T-helper 17 cell (primary cell): Measurements from ENCODE around the gene GSTA4. TPM values are rescaled to one million over a fixed set of nuclear protein-coding genes. Genes with fewer than 3 reads are reported as not detected.
"Not testable (repeated sequence)": the region's sequence is repeated elsewhere in the genome, so short reads cannot be mapped to it uniquely, and the experiment has no call there.

Experiments used
- ATAC-seq: fragments of 150-1000 bp; cut with Tn5 transposase; 2 replicates; pipeline ENCODE4 v1.10.0; 2021; ENCODE audit warnings: mild to moderate bottlenecking, moderate library complexity
- DNase-seq, 3 donors: peaks; one replicate each; pipeline versions ENCODE4 v3.0.0 to v3.0.0-alpha.2; 2020 to 2021
- H3K9me3 ChIP-seq: one replicate; pipeline ENCODE4 v1.7.0; 2013; ENCODE audit warnings: low read length, mild to moderate bottlenecking; ENCODE audit not compliant: control insufficient read depth, poor library complexity, severe bottlenecking
- H3K27ac Mint-ChIP-seq: one replicate; pipeline ENCODE4 v1.8.0; 2022; ENCODE audit warnings: mild to moderate bottlenecking, moderate library complexity, mixed read lengths
- H3K27me3 Mint-ChIP-seq: one replicate; pipeline ENCODE4 v1.8.0; 2022; ENCODE audit warnings: mixed read lengths
- H3K36me3 Mint-ChIP-seq: one replicate; pipeline ENCODE4 v1.8.0; 2022; ENCODE audit warnings: low read depth, mixed read lengths
- H3K4me1 Mint-ChIP-seq: one replicate; pipeline ENCODE4 v1.8.0; 2022; ENCODE audit warnings: mild to moderate bottlenecking, mixed read lengths
- H3K4me3 Mint-ChIP-seq: one replicate; pipeline ENCODE4 v1.8.0; 2022; ENCODE audit warnings: mild to moderate bottlenecking, moderate library complexity, mixed read lengths
- total RNA-seq, 4 donors: library from RNA in 2 of 4; stranded (reverse) in 2 of 4; gene quantifications; one replicate each; pipeline ENCODE4 v1.2.3 and lab custom pipeline; 2022 to 2026

Gene GSTA4
- total RNA-seq, 2 donors from 2014 or later = 0.60 to 0.87 TPM

GRCh38 chr6:53008192-53008687 lies 13.2 kb upstream of the GSTA4 start:
- H3K27me3 Mint-ChIP-seq, ATAC-seq, H3K4me1 Mint-ChIP-seq, H3K27ac Mint-ChIP-seq, H3K4me3 Mint-ChIP-seq, DNase-seq, H3K9me3 ChIP-seq: not testable (repeated sequence)
- H3K36me3 Mint-ChIP-seq = peaks cover 22% of the 10 kb centered on the region

- H3K9me3 ChIP-seq = no peaks in the 10 kb centered on the region
- Mint-ChIP-seq H3K36me3 (peaks cover 21% of the 10 kb centered on the region), H3K27me3 (no peaks in the 10 kb centered on the region), H3K4me3 (no peak overlapping the region), H3K4me1 (peaks cover 8% of the 10 kb centered on the region), H3K27ac (no peak overlapping the region)
- ATAC-seq = no peak
- no peak for DNase-seq
Measured at GRCh38 chr6:53005663-53006250, 10.7 kb upstream of the GSTA4 start.

- DNase-seq = no peak
- H3K4me1 Mint-ChIP-seq = peaks cover 23% of the 10 kb centered on the region
- no peaks in the 10 kb centered on the region for H3K36me3 Mint-ChIP-seq
- no peak overlapping the region for H3K27ac Mint-ChIP-seq
- ATAC-seq = no peak
- no peaks in the 10 kb centered on the region for H3K9me3 ChIP-seq
- H3K27me3 Mint-ChIP-seq = no peaks in the 10 kb centered on the region
- H3K4me3 Mint-ChIP-seq = no peak overlapping the region
Measured at GRCh38 chr6:52999456-52999855, 4.4 kb upstream of the GSTA4 start.

- ATAC-seq (no peak), DNase-seq (no peak)
- Mint-ChIP-seq H3K4me1 (peaks cover 24% of the 10 kb centered on the region), H3K27me3 (no peaks in the 10 kb centered on the region), H3K27ac (no peak overlapping the region), H3K36me3 (no peaks in the 10 kb centered on the region), H3K4me3 (no peak overlapping the region)
- no peaks in the 10 kb centered on the region for H3K9me3 ChIP-seq
Measured at GRCh38 chr6:52998603-52999002, 3.5 kb upstream of the GSTA4 start.

- H3K4me3 Mint-ChIP-seq = peak overlapping the region; percentile 94
- peaks cover 27% of the 10 kb centered on the region for H3K4me1 Mint-ChIP-seq
- no peaks in the 10 kb centered on the region for H3K9me3 ChIP-seq
- ATAC-seq (peak; percentile 10), DNase-seq (peak in 2 of 3 donors; percentile 10 to 17)
- H3K27ac Mint-ChIP-seq = peak overlapping the region; percentile 98
- no peaks in the 10 kb centered on the region for H3K27me3 Mint-ChIP-seq
- no peaks in the 10 kb centered on the region for H3K36me3 Mint-ChIP-seq
Measured at GRCh38 chr6:52995913-52996645, 995 bp upstream of the GSTA4 start.

GRCh38 chr6:52994839-52995088 lies 320 bp downstream of the GSTA4 start:
- ATAC-seq (peak; percentile 8), DNase-seq (no peak)
- Mint-ChIP-seq H3K4me3 (peak overlapping the region; percentile 94), H3K36me3 (no peaks in the 10 kb centered on the region), H3K27me3 (peaks cover 8% of the 10 kb centered on the region), H3K4me1 (peaks cover 27% of the 10 kb centered on the region), H3K27ac (peak overlapping the region; percentile 98)
- no peaks in the 10 kb centered on the region for H3K9me3 ChIP-seq

- peak overlapping the region; percentile 98 for H3K27ac Mint-ChIP-seq
- peak overlapping the region; percentile 94 for H3K4me3 Mint-ChIP-seq
- H3K4me1 Mint-ChIP-seq = peaks cover 27% of the 10 kb centered on the region
- DNase-seq (no peak), ATAC-seq (no peak)
- H3K36me3 Mint-ChIP-seq = no peaks in the 10 kb centered on the region
- peaks cover 10% of the 10 kb centered on the region for H3K27me3 Mint-ChIP-seq
- no peaks in the 10 kb centered on the region for H3K9me3 ChIP-seq
Measured at GRCh38 chr6:52994031-52994838, 849 bp downstream of the GSTA4 start.

- H3K4me3 Mint-ChIP-seq = no peak overlapping the region
- no peaks in the 10 kb centered on the region for H3K36me3 Mint-ChIP-seq
- no peak overlapping the region for H3K27ac Mint-ChIP-seq
- ATAC-seq (no peak), DNase-seq (no peak)
- peaks cover 19% of the 10 kb centered on the region for H3K27me3 Mint-ChIP-seq
- H3K9me3 ChIP-seq = no peaks in the 10 kb centered on the region
- H3K4me1 Mint-ChIP-seq = peaks cover 25% of the 10 kb centered on the region
Measured at GRCh38 chr6:52992980-52993920, 1.8 kb downstream of the GSTA4 start.

GRCh38 chr6:52990342-52990741 lies 4.7 kb downstream of the GSTA4 start:
- DNase-seq = no peak
- no peaks in the 10 kb centered on the region for H3K9me3 ChIP-seq
- Mint-ChIP-seq H3K4me3 (no peak overlapping the region), H3K27me3 (peaks cover 36% of the 10 kb centered on the region), H3K27ac (peak overlapping the region; percentile 2), H3K36me3 (peaks cover 3% of the 10 kb centered on the region), H3K4me1 (peaks cover 16% of the 10 kb centered on the region)
- ATAC-seq = no peak

GRCh38 chr6:52985228-52985627 lies 9.9 kb downstream of the GSTA4 start:
- ATAC-seq (no peak), DNase-seq (no peak)
- Mint-ChIP-seq H3K27me3 (peaks cover 50% of the 10 kb centered on the region), H3K4me1 (peaks cover 34% of the 10 kb centered on the region), H3K36me3 (peaks cover 3% of the 10 kb centered on the region), H3K4me3 (peak overlapping the region; percentile 82), H3K27ac (no peak overlapping the region)
- no peaks in the 10 kb centered on the region for H3K9me3 ChIP-seq

GRCh38 chr6:52984247-52984646 lies 10.8 kb downstream of the GSTA4 start:
- DNase-seq (no peak), ATAC-seq (peak; percentile 98)
- no peaks in the 10 kb centered on the region for H3K9me3 ChIP-seq
- peak overlapping the region; percentile 19 for H3K27ac Mint-ChIP-seq
- peaks cover 34% of the 10 kb centered on the region for H3K4me1 Mint-ChIP-seq
- peaks cover 3% of the 10 kb centered on the region for H3K36me3 Mint-ChIP-seq
- H3K27me3 Mint-ChIP-seq = peaks cover 44% of the 10 kb centered on the region
- peak overlapping the region; percentile 82 for H3K4me3 Mint-ChIP-seq

- peak overlapping the region; percentile 82 for H3K4me3 Mint-ChIP-seq
Measured at GRCh38 chr6:52983159-52983848, 11.8 kb downstream of the GSTA4 start.

More at GRCh38 chr6:52983159-52983848, 11.8 kb downstream of the GSTA4 start:
- Mint-ChIP-seq H3K4me1 (peaks cover 35% of the 10 kb centered on the region), H3K36me3 (peaks cover 3% of the 10 kb centered on the region), H3K27me3 (peaks cover 36% of the 10 kb centered on the region), H3K27ac (no peak overlapping the region)
- no peaks in the 10 kb centered on the region for H3K9me3 ChIP-seq
- no peak for DNase-seq
- no peak for ATAC-seq
